WI38 (cell line): Measurements from ENCODE around the gene C1orf198.

Experiments used
- H3K4me3 ChIP-seq: 2 replicates; pipeline ENCODE4 v1.5.1; 2011; ENCODE audit warnings: low read depth, mild to moderate bottlenecking, control low read depth, low read length
- TF ChIP-seq, protein P1 (sequence below): IDR thresholded peaks from 2 replicates; pipeline ENCODE4 v1.5.1; 2012; ENCODE audit warnings: low read depth, mild to moderate bottlenecking, control low read depth, low read length

C1orf198 gene, protein sequence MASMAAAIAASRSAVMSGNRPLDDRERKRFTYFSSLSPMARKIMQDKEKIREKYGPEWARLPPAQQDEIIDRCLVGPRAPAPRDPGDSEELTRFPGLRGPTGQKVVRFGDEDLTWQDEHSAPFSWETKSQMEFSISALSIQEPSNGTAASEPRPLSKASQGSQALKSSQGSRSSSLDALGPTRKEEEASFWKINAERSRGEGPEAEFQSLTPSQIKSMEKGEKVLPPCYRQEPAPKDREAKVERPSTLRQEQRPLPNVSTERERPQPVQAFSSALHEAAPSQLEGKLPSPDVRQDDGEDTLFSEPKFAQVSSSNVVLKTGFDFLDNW

DNA sequence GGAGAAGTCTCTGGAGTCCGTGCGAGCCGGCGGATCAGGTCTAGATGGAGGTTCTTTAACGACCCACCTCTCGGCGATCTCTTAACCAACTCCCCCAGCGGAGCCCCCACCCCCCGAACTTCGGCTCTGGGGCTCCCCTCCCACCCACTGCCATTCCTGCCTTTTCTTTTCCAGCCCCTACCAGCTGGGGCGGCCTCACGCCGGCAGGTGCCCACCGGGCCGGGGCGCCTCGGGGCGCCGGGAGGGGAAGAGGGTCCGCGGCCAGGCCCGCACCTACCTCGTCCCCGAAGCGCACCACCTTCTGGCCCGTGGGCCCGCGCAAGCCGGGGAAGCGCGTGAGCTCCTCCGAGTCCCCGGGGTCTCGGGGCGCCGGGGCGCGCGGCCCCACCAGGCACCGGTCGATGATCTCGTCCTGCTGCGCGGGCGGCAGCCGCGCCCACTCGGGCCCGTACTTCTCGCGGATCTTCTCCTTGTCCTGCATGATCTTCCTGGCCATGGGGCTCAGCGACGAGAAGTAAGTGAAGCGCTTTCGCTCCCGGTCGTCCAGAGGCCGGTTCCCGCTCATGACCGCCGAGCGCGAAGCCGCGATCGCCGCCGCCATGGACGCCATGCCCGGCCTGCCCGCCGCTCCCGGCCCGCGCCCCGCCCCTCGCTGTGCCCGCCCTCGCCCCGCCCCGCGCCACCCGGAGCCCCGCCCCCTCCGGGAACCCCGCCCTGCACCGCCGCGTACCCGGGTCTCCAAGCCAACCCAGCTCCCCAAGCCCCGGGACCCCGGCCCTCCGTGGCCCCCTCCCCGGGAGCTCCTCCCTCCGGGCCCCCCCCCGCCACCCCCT lies at the start of gene C1orf198:
Gene C1orf198, minus strand, starts transcription at position 619 of the 833 bp plus-strand sequence. Its CDS starts 9 bp downstream, at position 610.
- TF ChIP-seq, protein P1, sequence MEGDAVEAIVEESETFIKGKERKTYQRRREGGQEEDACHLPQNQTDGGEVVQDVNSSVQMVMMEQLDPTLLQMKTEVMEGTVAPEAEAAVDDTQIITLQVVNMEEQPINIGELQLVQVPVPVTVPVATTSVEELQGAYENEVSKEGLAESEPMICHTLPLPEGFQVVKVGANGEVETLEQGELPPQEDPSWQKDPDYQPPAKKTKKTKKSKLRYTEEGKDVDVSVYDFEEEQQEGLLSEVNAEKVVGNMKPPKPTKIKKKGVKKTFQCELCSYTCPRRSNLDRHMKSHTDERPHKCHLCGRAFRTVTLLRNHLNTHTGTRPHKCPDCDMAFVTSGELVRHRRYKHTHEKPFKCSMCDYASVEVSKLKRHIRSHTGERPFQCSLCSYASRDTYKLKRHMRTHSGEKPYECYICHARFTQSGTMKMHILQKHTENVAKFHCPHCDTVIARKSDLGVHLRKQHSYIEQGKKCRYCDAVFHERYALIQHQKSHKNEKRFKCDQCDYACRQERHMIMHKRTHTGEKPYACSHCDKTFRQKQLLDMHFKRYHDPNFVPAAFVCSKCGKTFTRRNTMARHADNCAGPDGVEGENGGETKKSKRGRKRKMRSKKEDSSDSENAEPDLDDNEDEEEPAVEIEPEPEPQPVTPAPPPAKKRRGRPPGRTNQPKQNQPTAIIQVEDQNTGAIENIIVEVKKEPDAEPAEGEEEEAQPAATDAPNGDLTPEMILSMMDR = no peak
- peak within 1 kb of the TSS; percentile 76 for H3K4me3 ChIP-seq

DNA sequence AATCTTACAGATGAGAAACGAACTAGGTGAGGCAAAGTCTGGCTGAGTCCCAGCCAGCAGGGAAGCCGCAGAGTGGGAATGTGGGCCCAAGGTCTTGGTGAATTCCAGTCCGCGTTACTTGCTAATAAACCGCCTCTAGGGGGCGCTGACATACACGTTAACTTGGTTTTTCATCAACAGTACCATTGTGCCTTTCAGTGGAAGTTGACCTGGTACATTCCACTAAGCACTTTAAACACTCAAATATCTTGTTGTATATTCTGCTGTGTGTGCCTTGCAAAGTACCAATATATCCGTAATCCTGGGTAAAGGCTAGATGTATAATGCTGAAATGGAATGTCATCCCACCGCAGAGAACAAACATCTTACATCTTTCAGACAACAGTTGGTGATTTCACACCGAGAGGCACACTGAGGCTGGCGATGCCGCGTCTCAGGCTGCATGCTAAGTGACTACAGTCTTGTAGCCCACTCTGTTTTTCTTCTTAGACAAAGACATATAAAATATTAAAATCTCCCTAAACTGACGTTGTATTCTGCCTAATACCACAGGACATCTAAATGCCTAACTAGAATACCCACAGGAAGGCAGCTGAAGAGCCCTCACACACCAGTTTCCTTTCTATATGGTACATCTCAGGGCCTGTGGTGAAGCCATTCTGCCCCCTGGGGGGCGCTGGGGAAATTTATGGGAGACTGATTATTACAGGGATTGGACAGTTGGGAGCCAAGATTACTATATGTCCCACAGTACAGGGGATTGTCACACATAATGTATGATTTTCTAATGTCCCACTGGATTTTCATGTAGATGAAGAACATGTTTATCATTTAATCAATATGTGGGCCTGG lies 49.2 kb upstream of the C1orf198 start:
- H3K4me3 ChIP-seq = no peak overlapping the region
- TF ChIP-seq, protein P1 = peak; percentile 68

DNA sequence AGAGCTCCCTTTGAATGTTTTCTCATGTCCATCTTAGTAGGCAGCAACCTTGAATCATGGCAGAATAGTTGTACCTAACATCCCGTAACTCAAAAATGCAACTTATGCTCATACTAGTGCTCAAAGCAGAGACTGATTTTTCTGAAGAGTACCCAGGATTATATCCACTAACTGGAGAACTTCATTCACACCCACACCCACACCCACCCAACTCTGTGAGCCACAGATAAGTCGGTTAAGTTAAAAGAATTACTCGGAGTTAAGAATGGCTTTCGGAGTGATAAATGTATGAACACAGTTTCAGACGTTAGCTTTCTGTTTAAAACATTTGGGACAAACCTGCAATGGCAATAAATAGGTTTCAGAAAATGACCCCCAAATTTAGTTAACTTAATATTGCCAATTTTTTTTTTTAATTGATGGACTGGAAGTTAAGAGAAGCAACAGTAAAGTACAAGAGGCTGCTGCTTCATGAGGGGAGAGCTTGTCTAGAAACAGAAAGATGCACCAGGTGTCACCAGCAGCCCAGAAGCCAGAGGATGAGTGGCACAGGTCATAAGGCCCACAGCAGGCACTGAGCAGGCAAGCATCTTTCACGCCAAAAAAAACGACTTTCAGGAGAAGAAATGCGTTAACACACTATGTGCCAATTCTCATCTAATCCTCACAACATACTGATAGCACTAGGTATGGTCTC lies 48.4 kb upstream of the C1orf198 start:
- no peak overlapping the region for H3K4me3 ChIP-seq
- TF ChIP-seq, protein P1 = no peak

DNA sequence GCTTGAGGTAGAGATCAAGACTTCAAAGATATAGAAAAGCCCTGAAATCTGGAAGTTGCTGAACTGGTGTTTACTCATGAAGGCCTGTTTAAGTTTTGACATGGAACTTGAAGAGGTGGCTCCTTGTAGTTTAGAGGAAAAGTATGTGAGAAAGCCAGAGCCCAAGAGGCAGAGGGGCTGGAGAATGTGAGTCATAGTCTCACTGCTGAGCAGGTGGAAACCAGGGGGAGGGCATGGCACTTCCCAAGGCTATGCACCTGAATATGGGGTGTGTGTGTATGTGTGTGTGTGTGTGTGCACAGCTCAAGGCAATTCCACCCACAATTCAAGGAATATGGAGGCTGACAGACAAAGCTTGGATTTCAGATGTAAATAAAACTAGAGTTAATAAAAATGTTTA lies 46.8 kb upstream of the C1orf198 start:
- TF ChIP-seq, protein P1 = no peak
- no peak overlapping the region for H3K4me3 ChIP-seq

DNA sequence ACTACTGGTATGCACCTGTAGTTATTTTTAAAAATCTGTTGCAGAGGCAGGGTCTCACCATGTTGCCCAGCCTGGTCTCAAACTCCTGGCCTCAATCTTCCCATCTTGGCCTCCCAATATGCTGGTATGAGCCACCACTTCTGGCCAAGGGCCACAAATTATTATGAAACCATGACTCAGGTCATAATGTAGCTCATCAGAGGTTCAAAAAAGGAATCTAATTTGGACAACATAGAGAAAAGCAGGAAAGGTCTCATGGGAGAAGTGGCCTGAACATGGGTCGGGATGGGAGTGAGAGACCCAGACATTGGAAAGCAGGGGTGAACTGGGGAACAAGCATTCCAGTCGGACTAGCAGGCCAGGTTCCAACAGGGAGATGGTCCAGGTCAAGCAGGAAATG lies 45.2 kb upstream of the C1orf198 start:
- H3K4me3 ChIP-seq = no peak overlapping the region
- TF ChIP-seq, protein P1 = no peak

DNA sequence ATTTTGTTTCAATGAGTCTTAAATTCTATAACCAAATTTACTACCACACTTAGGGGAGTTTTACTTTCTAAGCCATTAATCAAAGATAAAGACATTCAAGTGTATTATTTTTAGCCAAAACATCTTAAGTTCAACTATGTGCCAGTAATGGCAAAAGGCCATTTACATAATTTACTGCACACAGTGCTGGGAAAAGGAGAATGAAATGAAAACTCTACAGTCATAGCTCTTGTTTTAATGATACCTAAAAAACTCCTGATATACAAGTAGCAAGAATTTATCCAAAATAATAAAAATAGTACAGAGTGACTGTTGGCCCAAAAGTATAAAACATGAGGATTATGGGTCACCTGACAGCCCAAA lies 42.4 kb upstream of the C1orf198 start:
- TF ChIP-seq, protein P1 = no peak
- H3K4me3 ChIP-seq = no peak overlapping the region
